NCI-H526 treated with DMSO at 0.1 percent for 48 hours (cell line): ENCODE data around the gene PCK2.

Experiments
- DNase-seq: peaks from one replicate; lab custom pipeline; 2025; lab: John Stamatoyannopoulos, UW

The PCK2 gene

GRCh38 chr14:24136684-24137528 is 42.8 kb downstream of the PCK2 start:
- DNase-seq = no peak

GRCh38 chr14:24137529-24138395 is 43.7 kb downstream of the PCK2 start:
- DNase-seq = no peak

GRCh38 chr14:24138396-24139271 is 44.5 kb downstream of the PCK2 start:
- DNase-seq = no peak

- DNase-seq = no peak
These were observed 45.3 kb downstream of the PCK2 start for GRCh38 chr14:24139272-24139934.

GRCh38 chr14:24141097-24141880 is 47.2 kb downstream of the PCK2 start, which contains the start of gene EMC9:
TSS of gene EMC9 (minus strand) at chr14:24141591. CDS start at chr14:24141304, 287 bp downstream.
- DNase-seq = peak; percentile 99

- DNase-seq = no peak
These were observed 49.4 kb downstream of the PCK2 start for GRCh38 chr14:24143511-24143910.

- no peak for DNase-seq
These were observed 50.3 kb downstream of the PCK2 start for GRCh38 chr14:24144451-24144850.

GRCh38 chr14:24145219-24145618 is 51.1 kb downstream of the PCK2 start:
- no peak for DNase-seq

GRCh38 chr14:24145690-24146452 is 51.8 kb downstream of the PCK2 start:
- no peak for DNase-seq

- DNase-seq = peak; percentile 94
These were observed 52.4 kb downstream of the PCK2 start, which contains the start of gene PSME2 for GRCh38 chr14:24146453-24146977. TSS of gene PSME2 (minus strand) at chr14:24146610. CDS start at chr14:24146581, 29 bp downstream.

- peak; percentile 97 for DNase-seq
These were observed 53.1 kb downstream of the PCK2 start, which contains the start of gene RNF31 for GRCh38 chr14:24146978-24147760. TSS of gene RNF31 (plus strand) at chr14:24147498. CDS start at chr14:24147699, 201 bp downstream.

GRCh38 chr14:24147761-24148428 is 53.8 kb downstream of the PCK2 start:
- DNase-seq = no peak

GRCh38 chr14:24149302-24149969 is 55.3 kb downstream of the PCK2 start:
- no peak for DNase-seq

- no peak for DNase-seq
These were observed 56.0 kb downstream of the PCK2 start for GRCh38 chr14:24150061-24150460.

GRCh38 chr14:24150567-24150966 is 56.5 kb downstream of the PCK2 start:
- no peak for DNase-seq

GRCh38 chr14:24150993-24151392 is 56.9 kb downstream of the PCK2 start:
- DNase-seq = no peak

- DNase-seq = no peak
These were observed 57.4 kb downstream of the PCK2 start for GRCh38 chr14:24151404-24152080.
